Uterus (tissue), 2 donors: Measurements from ENCODE around the gene CCDC102B.
"Not testable (repeated sequence)": the region's sequence is repeated elsewhere in the genome, so short reads cannot be mapped to it uniquely, and the experiment has no call there.

Experiments used
- POLR2A ChIP-seq, 2 donors: fragments of 450-650 bp; IDR thresholded peaks; one replicate each; pipeline ENCODE4 v1.6.1; 2016; ENCODE audit warnings: antibody characterized with exemption in 2 of 2, mild to moderate bottlenecking in 1 of 2, moderate library complexity in 1 of 2
- TF ChIP-seq, protein P1 (sequence below), 4 experiments: fragments of 200-600 bp in 2 of 4; fragments of 450-650 bp in 2 of 4; sonication (generic) in 2 of 4; IDR thresholded peaks; one replicate each; pipeline ENCODE4 v1.5.1; 2016 to 2019; ENCODE audit warnings: antibody characterized with exemption in 4 of 4, mild to moderate bottlenecking in 2 of 4, moderate library complexity in 1 of 4

- TF ChIP-seq, protein P1, sequence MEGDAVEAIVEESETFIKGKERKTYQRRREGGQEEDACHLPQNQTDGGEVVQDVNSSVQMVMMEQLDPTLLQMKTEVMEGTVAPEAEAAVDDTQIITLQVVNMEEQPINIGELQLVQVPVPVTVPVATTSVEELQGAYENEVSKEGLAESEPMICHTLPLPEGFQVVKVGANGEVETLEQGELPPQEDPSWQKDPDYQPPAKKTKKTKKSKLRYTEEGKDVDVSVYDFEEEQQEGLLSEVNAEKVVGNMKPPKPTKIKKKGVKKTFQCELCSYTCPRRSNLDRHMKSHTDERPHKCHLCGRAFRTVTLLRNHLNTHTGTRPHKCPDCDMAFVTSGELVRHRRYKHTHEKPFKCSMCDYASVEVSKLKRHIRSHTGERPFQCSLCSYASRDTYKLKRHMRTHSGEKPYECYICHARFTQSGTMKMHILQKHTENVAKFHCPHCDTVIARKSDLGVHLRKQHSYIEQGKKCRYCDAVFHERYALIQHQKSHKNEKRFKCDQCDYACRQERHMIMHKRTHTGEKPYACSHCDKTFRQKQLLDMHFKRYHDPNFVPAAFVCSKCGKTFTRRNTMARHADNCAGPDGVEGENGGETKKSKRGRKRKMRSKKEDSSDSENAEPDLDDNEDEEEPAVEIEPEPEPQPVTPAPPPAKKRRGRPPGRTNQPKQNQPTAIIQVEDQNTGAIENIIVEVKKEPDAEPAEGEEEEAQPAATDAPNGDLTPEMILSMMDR (IDR thresholded peaks at IDR 0.05), result not testable (repeated sequence)
- TF ChIP-seq POLR2A (IDR thresholded peaks at IDR 0.05), result not testable (repeated sequence)
Measured at GRCh38 chr18:69006212-69006611, 208.3 kb downstream of the CCDC102B start.
